ENCODE data around the gene SAMD14.

The SAMD14 gene

DNA sequence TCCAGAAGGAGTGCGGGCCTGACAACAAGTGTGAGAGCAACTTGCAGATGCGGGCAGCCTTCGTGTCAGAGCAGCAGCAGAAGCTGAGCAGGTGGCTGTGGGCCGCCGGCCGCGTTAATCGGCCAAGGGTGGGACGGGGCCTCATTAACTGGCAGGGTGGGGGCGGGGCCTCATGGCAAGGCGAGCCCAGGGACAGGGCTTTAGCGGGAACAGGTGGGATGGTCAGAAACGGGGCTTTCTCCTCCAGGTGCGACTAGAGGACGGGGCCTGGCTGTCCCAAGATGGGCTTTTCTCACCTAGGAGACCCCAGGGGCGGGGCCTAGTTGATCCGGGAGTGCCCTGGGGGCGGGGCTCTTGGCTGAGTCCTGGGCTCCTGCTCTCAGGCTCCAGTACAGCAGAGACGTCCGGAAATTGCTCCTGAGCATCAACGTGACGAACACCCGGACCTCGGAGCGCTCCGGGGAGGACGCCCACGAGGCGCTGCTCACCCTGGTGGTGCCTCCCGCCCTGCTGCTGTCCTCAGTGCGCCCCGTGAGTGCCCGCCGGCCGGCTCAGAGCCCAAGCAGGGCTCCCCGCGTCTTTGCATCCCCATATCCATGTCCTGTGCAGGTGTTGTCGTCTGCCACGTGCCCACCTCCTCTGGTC lies 53.2 kb downstream of the SAMD14 start:
- no peaks in the 10 kb centered on the region for H3K9me3 ChIP-seq (ENCODE audit: control insufficient read depth, insufficient read depth, low read length)
- no peaks in the 10 kb centered on the region for H3K27me3 ChIP-seq (ENCODE audit: control insufficient read depth, insufficient read depth, low read length)
- no peak overlapping the region for H3K27ac ChIP-seq (ENCODE audit: low read depth, low read length)
- H3K4me1 ChIP-seq (ENCODE audit: control insufficient read depth, insufficient read depth, low read length) = no peaks in the 10 kb centered on the region
- H3K36me3 ChIP-seq (ENCODE audit: control insufficient read depth, insufficient read depth, low read length) = no peaks in the 10 kb centered on the region
- no peak overlapping the region for H3K9ac ChIP-seq (ENCODE audit: low read depth, low read length)
- H3K4me3 ChIP-seq (ENCODE audit: low read depth, low read length) = no peak overlapping the region

DNA sequence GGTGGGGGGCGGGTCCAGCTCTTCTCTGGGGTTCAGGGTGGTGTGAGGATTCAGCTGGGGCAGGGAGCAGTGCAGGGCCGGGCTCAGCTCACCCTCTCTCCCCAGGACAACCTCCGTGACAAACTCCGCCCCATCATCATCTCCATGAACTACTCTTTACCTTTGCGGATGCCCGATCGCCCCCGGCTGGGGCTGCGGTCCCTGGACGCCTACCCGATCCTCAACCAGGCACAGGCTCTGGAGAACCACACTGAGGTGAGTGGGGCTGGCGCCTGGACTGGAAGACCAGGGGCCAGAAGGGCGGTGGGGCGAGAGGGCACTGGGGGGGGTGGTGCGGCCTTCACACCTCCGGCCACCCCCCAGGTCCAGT lies 53.8 kb downstream of the SAMD14 start:
- Histone ChIP-seq H3K4me1 (ENCODE audit: control insufficient read depth, insufficient read depth, low read length) (no peaks in the 10 kb centered on the region), H3K9me3 (ENCODE audit: control insufficient read depth, insufficient read depth, low read length) (no peaks in the 10 kb centered on the region), H3K9ac (ENCODE audit: low read depth, low read length) (no peak overlapping the region), H3K36me3 (ENCODE audit: control insufficient read depth, insufficient read depth, low read length) (no peaks in the 10 kb centered on the region), H3K27me3 (ENCODE audit: control insufficient read depth, insufficient read depth, low read length) (no peaks in the 10 kb centered on the region), H3K4me3 (ENCODE audit: low read depth, low read length) (no peak overlapping the region), H3K27ac (ENCODE audit: low read depth, low read length) (no peak overlapping the region)

DNA sequence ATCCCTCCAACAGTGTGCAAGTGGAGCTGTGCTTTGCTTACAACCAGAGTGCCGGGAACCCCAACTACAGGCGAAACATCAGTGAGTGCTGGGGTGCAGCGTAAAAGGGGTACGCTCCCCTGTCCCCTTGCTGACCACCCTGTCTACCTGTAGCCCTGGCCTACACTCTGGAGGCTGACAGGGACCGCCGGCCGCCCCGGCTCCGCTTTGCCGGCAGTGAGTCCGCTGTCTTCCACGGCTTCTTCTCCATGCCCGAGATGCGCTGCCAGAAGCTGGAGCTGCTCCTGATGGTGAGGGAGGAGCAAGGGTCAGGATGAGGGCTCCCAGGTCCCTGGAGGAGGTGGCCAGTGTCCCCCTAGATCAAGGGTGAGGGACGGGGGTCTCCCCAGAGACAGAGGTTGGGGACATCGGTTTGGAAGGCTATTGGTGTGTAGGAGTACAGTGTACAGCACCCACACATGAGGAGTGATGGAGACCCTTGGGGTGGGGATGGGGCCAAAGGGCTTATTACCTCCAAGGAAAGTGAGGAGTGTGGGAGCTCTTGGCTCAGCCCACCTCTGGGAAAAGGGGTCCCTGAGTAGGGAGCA lies 54.4 kb downstream of the SAMD14 start:
- no peaks in the 10 kb centered on the region for H3K36me3 ChIP-seq (ENCODE audit: control insufficient read depth, insufficient read depth, low read length)
- no peaks in the 10 kb centered on the region for H3K4me1 ChIP-seq (ENCODE audit: control insufficient read depth, insufficient read depth, low read length)
- no peak overlapping the region for H3K4me3 ChIP-seq (ENCODE audit: low read depth, low read length)
- no peaks in the 10 kb centered on the region for H3K27me3 ChIP-seq (ENCODE audit: control insufficient read depth, insufficient read depth, low read length)
- H3K27ac ChIP-seq (ENCODE audit: low read depth, low read length) = no peak overlapping the region
- H3K9ac ChIP-seq (ENCODE audit: low read depth, low read length) = no peak overlapping the region
- H3K9me3 ChIP-seq (ENCODE audit: control insufficient read depth, insufficient read depth, low read length) = no peaks in the 10 kb centered on the region

DNA sequence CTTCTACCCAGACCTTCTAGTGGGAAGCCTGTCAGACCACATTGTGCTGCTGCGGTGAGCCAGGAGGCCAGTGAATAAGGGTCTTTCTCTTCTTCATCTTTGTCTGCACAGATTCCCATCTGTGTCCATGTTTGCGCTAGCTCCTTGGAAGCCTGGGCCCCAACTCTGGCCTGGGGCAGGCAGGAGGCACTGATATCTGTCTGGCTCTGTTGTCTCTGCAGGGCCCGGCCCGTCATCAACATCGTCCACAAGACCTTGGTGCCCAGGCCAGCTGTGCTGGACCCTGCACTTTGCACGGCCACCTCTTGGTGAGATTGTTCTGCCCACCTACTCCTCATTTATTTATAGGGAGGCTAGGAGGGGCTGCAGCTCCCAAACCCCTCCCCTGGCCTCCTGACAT lies 55.7 kb downstream of the SAMD14 start:
- Histone ChIP-seq H3K9ac (ENCODE audit: low read depth, low read length) (no peak overlapping the region), H3K9me3 (ENCODE audit: control insufficient read depth, insufficient read depth, low read length) (no peaks in the 10 kb centered on the region), H3K4me1 (ENCODE audit: control insufficient read depth, insufficient read depth, low read length) (no peaks in the 10 kb centered on the region), H3K36me3 (ENCODE audit: control insufficient read depth, insufficient read depth, low read length) (no peaks in the 10 kb centered on the region), H3K4me3 (ENCODE audit: low read depth, low read length) (no peak overlapping the region), H3K27me3 (ENCODE audit: control insufficient read depth, insufficient read depth, low read length) (no peaks in the 10 kb centered on the region), H3K27ac (ENCODE audit: low read depth, low read length) (no peak overlapping the region)

DNA sequence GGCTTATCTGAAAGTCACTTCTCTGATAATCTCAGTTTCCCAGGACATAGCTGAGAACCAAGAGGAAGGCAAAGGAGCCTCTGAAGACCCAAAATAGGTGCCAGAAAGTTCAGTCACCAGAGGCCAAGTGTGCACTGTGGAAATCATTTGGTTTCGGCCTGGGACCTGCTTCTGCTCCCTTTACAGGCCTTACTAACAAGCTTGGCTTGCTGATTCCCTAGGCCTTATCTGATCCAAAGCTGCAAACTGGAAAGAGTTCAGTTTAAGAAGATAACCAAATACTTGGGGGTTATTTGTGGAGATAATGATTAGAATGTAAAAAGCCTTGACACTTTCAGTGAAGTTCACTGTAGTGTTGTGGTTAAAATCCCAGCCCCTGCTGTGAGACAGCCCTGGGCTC lies 57.0 kb downstream of the SAMD14 start:
- Histone ChIP-seq H3K9ac (ENCODE audit: low read depth, low read length) (no peak overlapping the region), H3K9me3 (ENCODE audit: control insufficient read depth, insufficient read depth, low read length) (no peaks in the 10 kb centered on the region), H3K4me3 (ENCODE audit: low read depth, low read length) (no peak overlapping the region), H3K36me3 (ENCODE audit: control insufficient read depth, insufficient read depth, low read length) (no peaks in the 10 kb centered on the region), H3K4me1 (ENCODE audit: control insufficient read depth, insufficient read depth, low read length) (no peaks in the 10 kb centered on the region), H3K27me3 (ENCODE audit: control insufficient read depth, insufficient read depth, low read length) (no peaks in the 10 kb centered on the region), H3K27ac (ENCODE audit: low read depth, low read length) (no peak overlapping the region)

DNA sequence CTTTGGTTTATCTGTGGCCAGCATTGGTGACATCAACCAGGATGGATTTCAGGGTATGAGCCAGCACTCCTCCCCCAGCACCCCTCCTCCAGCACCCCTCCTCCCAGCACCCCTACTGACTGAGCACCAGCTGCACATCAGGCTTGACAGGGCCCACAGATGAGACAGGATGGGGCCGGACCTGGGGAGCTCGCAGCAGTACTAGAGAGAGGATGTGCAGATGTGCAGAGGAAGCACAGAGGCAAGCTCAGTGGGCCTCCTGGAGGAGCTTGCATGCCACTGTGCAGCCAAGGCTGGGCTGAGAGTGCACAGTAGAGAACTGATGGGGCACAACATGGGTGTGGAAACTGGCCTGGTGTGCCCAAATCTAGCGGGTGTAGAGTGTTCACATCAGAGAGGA lies 57.8 kb downstream of the SAMD14 start:
- Histone ChIP-seq H3K4me3 (ENCODE audit: low read depth, low read length) (no peak overlapping the region), H3K27me3 (ENCODE audit: control insufficient read depth, insufficient read depth, low read length) (no peaks in the 10 kb centered on the region), H3K4me1 (ENCODE audit: control insufficient read depth, insufficient read depth, low read length) (no peaks in the 10 kb centered on the region), H3K36me3 (ENCODE audit: control insufficient read depth, insufficient read depth, low read length) (no peaks in the 10 kb centered on the region), H3K27ac (ENCODE audit: low read depth, low read length) (no peak overlapping the region), H3K9me3 (ENCODE audit: control insufficient read depth, insufficient read depth, low read length) (no peaks in the 10 kb centered on the region), H3K9ac (ENCODE audit: low read depth, low read length) (no peak overlapping the region)

DNA sequence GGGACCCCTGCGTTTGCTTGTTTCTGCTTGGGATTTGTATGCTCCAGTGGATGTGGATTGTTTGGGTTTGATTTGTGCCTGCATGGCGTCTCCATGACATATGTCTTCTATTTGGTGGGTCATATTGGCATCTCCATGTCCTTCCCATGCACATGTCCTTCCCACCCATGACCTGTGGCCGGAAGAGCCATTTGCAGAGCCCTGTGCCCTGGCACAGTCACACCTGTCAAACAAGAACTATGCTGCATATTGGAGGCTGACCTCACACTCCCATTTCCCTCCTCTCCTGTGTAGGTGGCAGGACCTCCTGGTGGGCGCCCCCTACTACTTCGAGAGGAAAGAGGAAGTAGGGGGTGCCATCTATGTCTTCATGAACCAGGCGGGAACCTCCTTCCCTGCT lies 58.3 kb downstream of the SAMD14 start:
- H3K27me3 ChIP-seq (ENCODE audit: control insufficient read depth, insufficient read depth, low read length) = no peaks in the 10 kb centered on the region
- H3K27ac ChIP-seq (ENCODE audit: low read depth, low read length) = no peak overlapping the region
- no peak overlapping the region for H3K4me3 ChIP-seq (ENCODE audit: low read depth, low read length)
- no peaks in the 10 kb centered on the region for H3K9me3 ChIP-seq (ENCODE audit: control insufficient read depth, insufficient read depth, low read length)
- H3K4me1 ChIP-seq (ENCODE audit: control insufficient read depth, insufficient read depth, low read length) = no peaks in the 10 kb centered on the region
- H3K36me3 ChIP-seq (ENCODE audit: control insufficient read depth, insufficient read depth, low read length) = no peaks in the 10 kb centered on the region
- H3K9ac ChIP-seq (ENCODE audit: low read depth, low read length) = no peak overlapping the region

DNA sequence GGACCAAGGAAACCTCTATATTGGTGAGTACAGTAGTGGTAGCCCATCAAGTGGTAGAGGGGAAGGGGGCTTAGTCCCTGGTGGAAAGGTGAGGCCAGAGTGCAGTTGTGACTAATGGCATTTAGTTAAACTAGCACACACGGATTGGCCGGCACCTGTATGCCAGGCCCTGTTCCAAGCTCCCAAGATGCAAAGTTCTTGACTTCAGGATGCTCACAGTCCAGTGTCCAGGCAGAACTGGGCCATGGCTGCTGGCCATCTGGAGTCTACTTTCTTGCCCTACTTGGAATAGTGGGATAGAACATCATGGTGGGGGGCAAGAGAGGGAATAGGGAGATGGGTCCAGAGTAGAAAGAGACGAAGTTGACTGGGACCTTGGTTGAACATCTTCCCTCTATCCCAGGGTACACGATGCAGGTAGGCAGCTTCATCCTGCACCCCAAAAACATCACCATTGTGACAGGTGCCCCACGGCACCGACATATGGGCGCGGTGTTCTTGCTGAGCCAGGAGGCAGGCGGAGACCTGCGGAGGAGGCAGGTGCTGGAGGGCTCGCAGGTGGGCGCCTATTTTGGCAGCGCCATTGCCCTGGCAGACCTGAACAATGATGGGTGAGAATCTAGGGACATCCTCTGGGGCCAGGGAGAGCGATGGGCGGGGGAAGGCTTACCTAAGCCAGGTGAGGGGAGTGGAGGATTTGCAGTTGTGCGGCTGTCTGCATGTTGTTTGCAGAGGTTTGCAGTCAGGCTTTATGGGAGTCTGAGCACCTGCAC lies 58.9 kb downstream of the SAMD14 start:
- Histone ChIP-seq H3K36me3 (ENCODE audit: control insufficient read depth, insufficient read depth, low read length) (no peaks in the 10 kb centered on the region), H3K4me3 (ENCODE audit: low read depth, low read length) (no peak overlapping the region), H3K4me1 (ENCODE audit: control insufficient read depth, insufficient read depth, low read length) (no peaks in the 10 kb centered on the region), H3K27ac (ENCODE audit: low read depth, low read length) (no peak overlapping the region), H3K9me3 (ENCODE audit: control insufficient read depth, insufficient read depth, low read length) (no peaks in the 10 kb centered on the region), H3K9ac (ENCODE audit: low read depth, low read length) (no peak overlapping the region), H3K27me3 (ENCODE audit: control insufficient read depth, insufficient read depth, low read length) (no peaks in the 10 kb centered on the region)

DNA sequence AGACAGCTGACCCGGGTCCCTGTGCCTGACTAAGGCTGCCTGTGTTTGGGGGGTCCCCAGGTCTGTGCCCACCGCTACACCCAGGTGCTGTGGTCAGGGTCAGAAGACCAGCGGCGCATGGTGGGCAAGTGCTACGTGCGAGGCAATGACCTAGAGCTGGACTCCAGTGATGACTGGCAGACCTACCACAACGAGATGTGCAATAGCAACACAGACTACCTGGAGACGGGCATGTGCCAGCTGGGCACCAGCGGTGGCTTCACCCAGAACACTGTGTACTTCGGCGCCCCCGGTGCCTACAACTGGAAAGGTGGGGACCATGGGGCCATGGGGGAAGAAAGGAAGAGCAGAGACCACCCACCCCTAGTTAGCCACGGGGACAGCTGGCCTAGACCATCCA lies 62.0 kb downstream of the SAMD14 start:
- H3K4me1 ChIP-seq (ENCODE audit: control insufficient read depth, insufficient read depth, low read length) = 0 out of 2 replicates have a peak, but pooled peaks cover 5% of the 10 kb centered on the region
- no peak overlapping the region for H3K4me3 ChIP-seq (ENCODE audit: low read depth, low read length)
- H3K36me3 ChIP-seq (ENCODE audit: control insufficient read depth, insufficient read depth, low read length) = no peaks in the 10 kb centered on the region
- no peaks in the 10 kb centered on the region for H3K9me3 ChIP-seq (ENCODE audit: control insufficient read depth, insufficient read depth, low read length)
- no peak overlapping the region for H3K27ac ChIP-seq (ENCODE audit: low read depth, low read length)
- H3K27me3 ChIP-seq (ENCODE audit: control insufficient read depth, insufficient read depth, low read length) = no peaks in the 10 kb centered on the region
- H3K9ac ChIP-seq (ENCODE audit: low read depth, low read length) = no peak overlapping the region

DNA sequence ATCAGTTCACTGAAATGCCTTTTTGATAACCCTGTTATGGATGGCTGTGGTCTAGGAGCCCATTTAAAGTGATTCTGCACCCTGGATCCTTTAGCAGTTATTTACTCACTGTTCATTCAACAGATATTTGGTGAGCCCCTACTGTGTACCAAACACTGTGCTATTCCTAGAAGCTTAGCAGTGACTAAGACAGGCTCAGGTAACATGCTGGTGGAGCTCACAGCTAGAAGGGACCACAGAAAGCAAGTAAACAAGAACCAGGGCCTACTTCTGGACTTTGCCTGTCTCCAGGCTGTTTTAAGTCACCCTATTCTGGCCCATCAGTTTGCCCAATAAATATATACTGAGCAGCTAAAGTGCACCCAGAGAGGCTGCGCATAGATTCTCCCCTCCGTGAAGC lies 63.0 kb downstream of the SAMD14 start:
- H3K4me1 ChIP-seq (ENCODE audit: control insufficient read depth, insufficient read depth, low read length) = 0 out of 2 replicates have a peak, but pooled peaks cover 5% of the 10 kb centered on the region
- H3K4me3 ChIP-seq (ENCODE audit: low read depth, low read length) = no peak overlapping the region
- H3K27ac ChIP-seq (ENCODE audit: low read depth, low read length) = no peak overlapping the region
- no peaks in the 10 kb centered on the region for H3K9me3 ChIP-seq (ENCODE audit: control insufficient read depth, insufficient read depth, low read length)
- no peak overlapping the region for H3K9ac ChIP-seq (ENCODE audit: low read depth, low read length)
- H3K36me3 ChIP-seq (ENCODE audit: control insufficient read depth, insufficient read depth, low read length) = no peaks in the 10 kb centered on the region
- no peaks in the 10 kb centered on the region for H3K27me3 ChIP-seq (ENCODE audit: control insufficient read depth, insufficient read depth, low read length)

DNA sequence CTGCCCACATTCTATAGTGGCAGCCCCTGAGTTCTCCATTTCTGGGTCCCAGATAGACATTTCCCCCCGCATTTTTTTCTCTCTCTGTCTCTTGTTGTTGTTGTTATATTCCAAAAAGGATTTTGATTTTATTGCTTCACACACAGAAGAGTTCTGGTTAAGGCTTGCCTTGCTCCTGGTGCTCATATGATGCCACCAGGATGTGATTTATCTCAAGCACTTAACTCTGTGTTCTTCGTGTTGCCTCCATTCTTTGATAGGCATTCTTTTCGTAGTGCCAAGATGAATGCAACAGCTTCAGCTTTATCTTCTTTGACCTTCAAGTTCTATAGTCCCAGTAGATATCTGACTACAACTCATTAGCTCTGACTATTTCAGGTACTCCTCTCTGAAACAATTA lies 64.9 kb downstream of the SAMD14 start:
- Histone ChIP-seq H3K9ac (ENCODE audit: low read depth, low read length) (no peak overlapping the region), H3K4me3 (ENCODE audit: low read depth, low read length) (no peak overlapping the region), H3K36me3 (ENCODE audit: control insufficient read depth, insufficient read depth, low read length) (no peaks in the 10 kb centered on the region), H3K27me3 (ENCODE audit: control insufficient read depth, insufficient read depth, low read length) (no peaks in the 10 kb centered on the region), H3K9me3 (ENCODE audit: control insufficient read depth, insufficient read depth, low read length) (no peaks in the 10 kb centered on the region), H3K27ac (ENCODE audit: low read depth, low read length) (no peak overlapping the region), H3K4me1 (ENCODE audit: control insufficient read depth, insufficient read depth, low read length) (0 out of 2 replicates have a peak, but pooled peaks cover 5% of the 10 kb centered on the region)

Data from HUES48 (cell line).